Fibroblast of peridontal ligament (primary cell): ENCODE measurements around the gene VPREB3.
"Not testable (repeated sequence)": the region's sequence is repeated elsewhere in the genome, so short reads cannot be mapped to it uniquely, and the experiment has no call there.

Experiments used
- DNase-seq: peaks from one replicate; pipeline ENCODE4 v3.0.0-alpha.2; 2010; ENCODE audit errors: extremely low read depth

The VPREB3 gene

GRCh38 chr22:23742505-23743264, 11.5 kb downstream of the VPREB3 start:
- no peak for DNase-seq

GRCh38 chr22:23737696-23738095, 16.5 kb downstream of the VPREB3 start:
- DNase-seq: no peak

- not testable (repeated sequence) for DNase-seq
These were observed 26.1 kb downstream of the VPREB3 start for GRCh38 chr22:23728108-23728507.

- no peak for DNase-seq
These were observed 31.5 kb downstream of the VPREB3 start for GRCh38 chr22:23722724-23723123.

GRCh38 chr22:23722160-23722559, 32.1 kb downstream of the VPREB3 start:
- no peak for DNase-seq

- DNase-seq: no peak
These were observed 33.4 kb downstream of the VPREB3 start for GRCh38 chr22:23720855-23721254.

- DNase-seq: no peak
These were observed 35.7 kb downstream of the VPREB3 start for GRCh38 chr22:23718371-23719165.

GRCh38 chr22:23716811-23717801, 37.1 kb downstream of the VPREB3 start:
- DNase-seq: peak; percentile 83

GRCh38 chr22:23715806-23716375, 38.3 kb downstream of the VPREB3 start:
- peak; percentile 12 for DNase-seq

GRCh38 chr22:23714596-23715578, 39.3 kb downstream of the VPREB3 start:
- no peak for DNase-seq

- no peak for DNase-seq
These were observed 40.3 kb downstream of the VPREB3 start for GRCh38 chr22:23713696-23714595.

GRCh38 chr22:23712256-23712655, 42.0 kb downstream of the VPREB3 start:
- no peak for DNase-seq

GRCh38 chr22:23709107-23709506, 45.1 kb downstream of the VPREB3 start:
- peak; percentile 41 for DNase-seq

GRCh38 chr22:23708270-23708669, 46.0 kb downstream of the VPREB3 start:
- no peak for DNase-seq

- DNase-seq: no peak
These were observed 48.9 kb downstream of the VPREB3 start for GRCh38 chr22:23705358-23705757.

- no peak for DNase-seq
These were observed 49.4 kb downstream of the VPREB3 start for GRCh38 chr22:23704829-23705228.

GRCh38 chr22:23704062-23704461, 50.2 kb downstream of the VPREB3 start:
- no peak for DNase-seq
